Hematopoietic multipotent progenitor cell (in vitro differentiated cells): ENCODE data around the gene RNF168. TPM values are rescaled to one million over a fixed set of nuclear protein-coding genes. Genes with fewer than 3 reads are reported as not detected.
"Not testable (repeated sequence)": the region's sequence is repeated elsewhere in the genome, so short reads cannot be mapped to it uniquely, and the experiment has no call there.

Experiments
- DNase-seq, 3 donors: peaks; one replicate each; pipeline ENCODE4 v3.0.0-alpha.2; 2011 to 2015; ENCODE audit warnings: low read depth in 2 of 3, low spot score in 2 of 3
- total RNA-seq: library from RNA; depleted of rRNA; stranded (reverse); fragments of >200 nt; gene quantifications from one replicate; pipeline ENCODE4 v1.2.3, GENCODE V29; 2012

Gene RNF168, protein sequence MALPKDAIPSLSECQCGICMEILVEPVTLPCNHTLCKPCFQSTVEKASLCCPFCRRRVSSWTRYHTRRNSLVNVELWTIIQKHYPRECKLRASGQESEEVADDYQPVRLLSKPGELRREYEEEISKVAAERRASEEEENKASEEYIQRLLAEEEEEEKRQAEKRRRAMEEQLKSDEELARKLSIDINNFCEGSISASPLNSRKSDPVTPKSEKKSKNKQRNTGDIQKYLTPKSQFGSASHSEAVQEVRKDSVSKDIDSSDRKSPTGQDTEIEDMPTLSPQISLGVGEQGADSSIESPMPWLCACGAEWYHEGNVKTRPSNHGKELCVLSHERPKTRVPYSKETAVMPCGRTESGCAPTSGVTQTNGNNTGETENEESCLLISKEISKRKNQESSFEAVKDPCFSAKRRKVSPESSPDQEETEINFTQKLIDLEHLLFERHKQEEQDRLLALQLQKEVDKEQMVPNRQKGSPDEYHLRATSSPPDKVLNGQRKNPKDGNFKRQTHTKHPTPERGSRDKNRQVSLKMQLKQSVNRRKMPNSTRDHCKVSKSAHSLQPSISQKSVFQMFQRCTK
- total RNA-seq = 27.2 TPM

DNA sequence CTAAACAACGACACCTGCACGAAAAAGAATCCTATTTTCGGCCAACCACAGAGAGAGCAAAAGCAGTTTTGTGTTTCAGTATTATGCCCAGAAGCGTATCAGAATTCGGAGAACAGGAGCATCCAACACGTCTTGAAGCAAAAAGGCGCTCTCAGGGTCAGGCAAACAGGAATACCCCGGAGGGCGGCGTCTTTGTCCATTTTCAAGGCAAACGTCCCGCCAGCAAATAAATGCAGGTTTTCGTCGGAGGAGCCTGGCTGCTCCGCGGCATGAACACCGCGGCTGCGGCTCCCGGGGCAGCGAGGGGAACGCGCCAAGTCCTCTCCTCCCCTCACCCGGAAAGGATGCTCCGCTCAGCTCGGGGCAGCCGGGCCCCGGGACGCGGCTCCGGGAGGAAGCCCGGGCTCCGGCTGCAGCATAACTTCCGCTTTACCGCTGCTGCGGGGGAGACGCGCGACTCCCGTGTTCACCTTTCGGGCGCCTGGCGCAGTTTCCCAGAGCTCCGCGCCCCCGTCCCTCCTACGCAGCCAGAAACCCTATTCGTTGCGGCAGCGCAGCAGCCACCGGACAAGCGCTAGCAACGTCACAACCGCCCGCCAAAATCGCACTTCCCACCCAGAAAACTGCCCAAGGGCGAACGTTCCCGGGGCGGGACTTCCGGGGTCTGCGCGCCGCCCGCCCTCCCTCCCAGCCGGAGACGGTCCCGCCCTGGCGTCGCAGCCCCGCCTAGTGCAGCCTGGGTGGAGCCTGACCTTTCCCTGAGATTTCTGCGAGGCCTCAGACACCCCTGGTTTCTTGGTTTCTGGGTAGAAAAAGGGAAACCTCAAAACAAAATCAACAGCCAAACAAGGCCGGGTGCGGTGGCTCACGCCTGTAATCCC lies at the start of gene RNF168:
Gene RNF168, minus strand, starts transcription at position 573 of the 881 bp plus-strand sequence. CDS start 595 bp downstream, outside the sequence.
- DNase-seq = peak; percentile 73 to 97 (median 96)

DNA sequence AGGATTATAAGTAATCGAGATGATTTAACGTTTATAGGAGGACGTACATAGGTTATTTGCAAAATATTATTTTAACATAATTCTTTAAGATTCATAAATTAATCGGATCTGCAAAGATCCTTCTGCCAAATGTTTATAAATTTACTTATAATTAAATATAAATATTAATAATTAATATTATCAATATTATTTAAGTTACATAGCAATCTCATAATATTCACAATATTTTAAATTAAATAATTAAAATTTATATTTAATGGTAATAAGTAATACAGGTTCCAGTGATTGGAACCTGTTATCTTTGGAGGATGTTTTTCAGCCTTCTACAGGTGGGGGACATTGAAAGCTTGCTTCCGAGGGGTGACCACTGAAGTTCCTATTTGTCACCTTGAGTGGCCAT lies 48.7 kb upstream of the RNF168 start:
- no peak for DNase-seq

- not testable (repeated sequence) for DNase-seq
Measured at GRCh38 chr3:196550172-196550571, 46.6 kb upstream of the RNF168 start.

DNA sequence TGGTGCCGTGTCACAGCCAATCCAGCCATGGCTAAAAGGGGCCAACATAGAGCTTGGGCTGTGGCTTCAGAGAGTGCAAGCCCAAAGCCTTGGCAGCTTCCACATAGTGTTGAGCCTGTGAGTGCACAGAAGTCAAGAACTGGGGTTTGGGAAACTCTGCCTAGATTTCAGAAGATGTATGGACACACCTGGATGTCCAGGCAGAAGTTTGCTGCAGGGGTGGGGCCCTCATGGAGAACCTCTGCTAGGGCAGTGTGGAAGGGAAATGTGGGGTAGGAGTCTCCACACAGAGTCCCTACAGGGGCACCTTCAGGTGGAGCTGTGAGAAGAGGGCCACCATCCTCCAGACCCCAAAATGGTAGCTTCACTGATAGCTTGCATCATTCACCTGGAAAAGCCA lies 45.7 kb upstream of the RNF168 start:
- DNase-seq = not testable (repeated sequence)

- DNase-seq = no peak
Measured at GRCh38 chr3:196547067-196547466, 43.5 kb upstream of the RNF168 start.

- DNase-seq = no peak
Measured at GRCh38 chr3:196546537-196546936, 43.0 kb upstream of the RNF168 start.

DNA sequence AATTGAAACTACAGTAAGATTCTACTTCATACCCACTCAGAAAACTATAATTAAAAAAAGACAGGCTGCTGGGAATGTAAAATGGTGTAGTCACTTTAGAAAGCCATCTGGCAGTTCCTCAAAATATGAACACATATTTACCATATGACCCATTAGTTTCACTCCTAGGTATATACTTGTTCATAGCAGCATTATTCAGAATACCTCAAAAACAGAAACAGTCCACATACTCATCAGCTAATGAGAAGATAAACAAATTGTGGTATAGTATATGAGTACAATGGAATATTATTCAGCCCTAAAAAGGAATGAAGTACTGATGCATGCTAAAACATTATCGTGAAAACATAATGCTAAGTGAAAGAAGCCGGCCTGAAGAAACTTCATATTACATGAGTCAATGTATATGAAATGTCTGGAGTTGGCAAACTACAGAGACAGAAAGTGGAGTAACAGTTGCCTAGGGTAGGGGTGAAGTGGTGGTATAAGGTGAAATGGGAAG lies 41.0 kb upstream of the RNF168 start:
- DNase-seq = no peak

GRCh38 chr3:196541684-196542445 lies 38.3 kb upstream of the RNF168 start:
- DNase-seq = no peak

GRCh38 chr3:196537319-196537984 lies 33.9 kb upstream of the RNF168 start:
- peak; percentile 28 to 48 (median 36) for DNase-seq

GRCh38 chr3:196533260-196533681 lies 29.7 kb upstream of the RNF168 start:
- DNase-seq = no peak

DNA sequence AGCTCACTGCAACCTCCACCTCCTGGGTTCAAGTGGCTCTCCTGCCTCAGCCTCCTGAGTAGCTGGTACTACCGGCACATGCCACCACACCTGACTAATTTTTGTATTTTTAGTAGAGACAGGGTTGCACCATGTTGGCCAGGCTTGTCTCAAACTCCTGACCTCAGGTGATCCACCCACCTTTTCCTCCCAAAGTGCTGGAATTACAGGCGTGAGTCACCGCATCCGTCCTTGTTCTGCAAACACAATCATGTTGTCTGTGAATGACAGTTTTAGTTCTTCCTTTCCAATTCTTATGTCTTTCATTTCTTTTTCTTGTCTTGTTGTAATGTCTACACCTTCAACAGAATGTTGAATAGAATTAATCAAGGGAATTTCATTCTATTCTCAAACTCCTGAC lies 27.9 kb upstream of the RNF168 start:
- no peak for DNase-seq

- peak in 2 of 3 donors; percentile 73 to 83 for DNase-seq
Measured at GRCh38 chr3:196528639-196529233, 25.2 kb upstream of the RNF168 start.

DNA sequence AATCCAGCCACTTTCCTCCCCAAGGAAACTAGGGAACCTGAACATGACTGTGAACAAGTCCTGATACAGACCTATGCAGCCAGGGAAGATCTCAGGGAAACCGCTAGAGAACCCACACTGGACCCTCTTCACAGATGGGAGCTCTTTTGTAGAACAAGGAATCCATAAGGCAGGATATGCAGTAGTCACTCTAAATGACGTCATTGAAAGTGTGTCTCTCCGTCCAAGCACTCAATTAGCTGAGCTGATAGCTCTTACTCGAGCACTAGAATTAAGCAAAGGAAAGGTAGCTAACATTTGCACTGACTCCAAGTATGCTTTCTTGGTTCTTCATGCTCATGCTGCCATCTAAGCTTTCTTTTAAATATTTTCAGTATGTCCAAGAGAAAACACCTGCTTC lies 21.6 kb upstream of the RNF168 start:
- no peak for DNase-seq

GRCh38 chr3:196524527-196524926 lies 21.0 kb upstream of the RNF168 start:
- peak in 2 of 3 donors; percentile 26 to 56 for DNase-seq

GRCh38 chr3:196523841-196524240 lies 20.3 kb upstream of the RNF168 start:
- no peak for DNase-seq

- not testable (repeated sequence) for DNase-seq
Measured at GRCh38 chr3:196521291-196521690, 17.7 kb upstream of the RNF168 start.

GRCh38 chr3:196519718-196520082 lies 16.1 kb upstream of the RNF168 start:
- peak in 2 of 3 donors; percentile 15 to 31 for DNase-seq

DNA sequence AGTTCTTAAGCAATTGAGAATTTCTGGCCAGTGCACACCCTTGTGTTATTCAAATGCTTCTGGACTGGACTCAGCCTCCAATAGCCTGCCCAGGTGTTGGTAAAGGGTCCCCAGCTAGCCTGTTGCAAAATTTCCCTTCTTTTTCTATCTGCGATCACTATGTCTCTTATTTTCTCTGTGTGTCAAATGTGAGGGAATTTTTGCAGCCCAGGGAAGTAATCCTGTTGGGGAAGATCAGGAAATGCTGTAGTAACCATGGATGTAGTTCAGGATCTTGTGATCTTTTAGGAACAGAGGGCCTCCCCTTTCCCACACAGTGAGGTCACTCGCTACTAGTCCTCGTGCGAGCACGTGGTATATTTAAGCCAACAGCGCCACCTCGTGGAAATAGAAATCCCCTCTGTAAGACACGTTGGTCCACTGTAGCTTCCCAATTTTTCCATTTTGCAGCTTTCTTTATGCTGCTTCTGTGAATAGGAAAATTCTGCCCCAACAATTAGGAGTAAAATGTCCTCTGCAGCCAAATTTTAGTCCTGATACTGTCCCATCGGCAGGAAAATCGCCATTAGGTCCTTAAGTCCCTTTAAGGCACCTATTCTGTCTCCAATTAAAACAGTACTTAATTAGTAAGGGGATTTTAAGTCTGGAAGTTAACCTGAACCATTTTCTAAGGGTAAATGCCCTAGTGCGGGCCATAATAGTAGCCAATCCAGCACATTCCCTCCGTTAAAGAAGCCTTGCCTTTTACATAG lies 15.6 kb upstream of the RNF168 start:
- DNase-seq = peak in 2 of 3 donors; percentile 47 to 64

DNA sequence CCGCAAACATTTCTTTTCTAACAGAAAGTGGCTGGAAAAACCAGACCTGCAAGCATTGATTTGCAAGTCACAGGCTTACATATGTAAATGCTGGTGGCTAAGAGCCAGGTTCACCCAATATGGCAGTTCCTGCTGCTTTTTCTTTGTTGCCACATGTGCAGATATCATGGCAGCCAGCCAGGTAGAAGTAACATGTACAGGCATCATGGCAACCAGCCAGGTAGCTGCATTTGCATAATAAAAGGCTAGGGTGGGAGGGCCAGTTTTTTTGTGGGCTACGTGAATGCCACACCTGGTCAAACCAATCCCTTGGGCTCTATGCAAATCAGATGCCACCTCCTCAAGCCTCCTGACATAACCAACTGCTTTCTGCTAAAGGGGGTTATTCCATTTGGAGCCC lies 14.4 kb upstream of the RNF168 start:
- no peak for DNase-seq
